PC-3 (cell line): Measurements from ENCODE around the gene ATXN7L1. TPM values are rescaled to one million over a fixed set of nuclear protein-coding genes. Genes with fewer than 3 reads are reported as not detected.

Source experiments
- ATAC-seq: fragments of 200-7000 bp; cut with Tn5 transposase; 2 replicates; pipeline ENCODE4 v1.9.1; 2020; ENCODE audit warnings: mild to moderate bottlenecking, moderate library complexity
- BruUV-seq: library from RNA; stranded (reverse); fragments of 400-500 nt; replicated peaks from 2 replicates; lab custom pipeline; 2021; lab: Mats Ljungman, UMichigan
- CTCF ChIA-PET: fragments of 300-600 bp; sonication (Branson Sonifier 250); formaldehyde crosslinking; loops from one replicate; lab custom pipeline; 2022; ENCODE audit warnings: antibody characterized with exemption; lab: Charles Lee
- POLR2A ChIA-PET: fragments of 300-600 bp; sonication (Branson Sonifier 250); formaldehyde crosslinking; loops from one replicate; lab custom pipeline; 2022; ENCODE audit warnings: antibody characterized with exemption; ENCODE audit not compliant: unreplicated experiment; lab: Charles Lee
- DNase-seq: peaks from one replicate; pipeline ENCODE4 v3.0.0-alpha.2; 2015
- H2AFZ ChIP-seq: fragments of 300-600 bp; sonication (generic); 2 replicates; pipeline ENCODE4 v1.6.0; 2016; ENCODE audit warnings: antibody characterized with exemption, low read length
- H3F3A ChIP-seq: fragments of 300-600 bp; sonication (generic); one replicate; pipeline ENCODE4 v1.6.0; 2017; ENCODE audit warnings: antibody characterized with exemption, low read length, control low read depth, mild to moderate bottlenecking; ENCODE audit not compliant: unreplicated experiment
- H3K27ac ChIP-seq: fragments of 300-600 bp; sonication (generic); 2 replicates; pipeline ENCODE4 v1.5.1; 2016; ENCODE audit warnings: mild to moderate bottlenecking, low read length
- H3K27me3 ChIP-seq: fragments of 300-600 bp; sonication (generic); 2 replicates; pipeline ENCODE4 v1.6.1; 2016; ENCODE audit warnings: low read length, mixed read lengths
- H3K36me3 ChIP-seq: fragments of 300-600 bp; sonication (generic); 2 replicates; pipeline ENCODE4 v1.6.1; 2016; ENCODE audit warnings: low read depth, mixed run types, low read length, mixed read lengths
- H3K4me1 ChIP-seq: fragments of 300-600 bp; sonication (generic); 2 replicates; pipeline ENCODE4 v1.5.1; 2016; ENCODE audit warnings: low read length; ENCODE audit not compliant: insufficient read depth
- H3K4me2 ChIP-seq: fragments of 300-600 bp; sonication (generic); 2 replicates; pipeline ENCODE4 v1.6.0; 2016; ENCODE audit warnings: low read length
- H3K4me3 ChIP-seq: fragments of 300-600 bp; sonication (generic); 2 replicates; pipeline ENCODE4 v1.5.1; 2016; ENCODE audit warnings: mild to moderate bottlenecking, low read length, mixed read lengths
- H3K79me2 ChIP-seq: fragments of 300-600 bp; sonication (generic); 2 replicates; pipeline ENCODE4 v1.6.1; 2017; ENCODE audit warnings: low read length, mixed read lengths
- H3K9ac ChIP-seq: fragments of 300-600 bp; sonication (generic); 2 replicates; pipeline ENCODE4 v1.6.0; 2016; ENCODE audit warnings: mild to moderate bottlenecking, low read length
- H3K9me2 ChIP-seq: fragments of 300-600 bp; sonication (generic); replicated peaks from 2 replicates; pipeline ENCODE4 v1.6.1; 2016; ENCODE audit warnings: mixed run types, low read length, mixed read lengths
- H3K9me3 ChIP-seq: fragments of 300-600 bp; sonication (generic); 2 replicates; pipeline ENCODE4 v1.6.1; 2016; ENCODE audit warnings: low read length, mixed read lengths
- H4K20me1 ChIP-seq: fragments of 300-600 bp; sonication (generic); 2 replicates; pipeline ENCODE4 v1.6.1; 2016; ENCODE audit warnings: low read length, mixed read lengths
- EZH2 ChIP-seq: fragments of 300-600 bp; sonication (generic); IDR thresholded peaks from one replicate; pipeline ENCODE4 v1.6.1; 2017; ENCODE audit warnings: antibody characterized with exemption, mild to moderate bottlenecking, low read length; ENCODE audit not compliant: unreplicated experiment
- EZH2phosphoT487 ChIP-seq: fragments of 300-600 bp; sonication (generic); IDR thresholded peaks from 2 replicates; pipeline ENCODE4 v1.6.1; 2018; ENCODE audit warnings: mild to moderate bottlenecking, antibody characterized with exemption, low read length, borderline replicate concordance
- intact Hi-C: fragments of 100-400 bp; cut with micrococcal nuclease; formaldehyde crosslinking; loops from 2 replicates; pipeline ENCODE4 v1.9.0; 2023
- total RNA-seq: library from RNA; depleted of rRNA; stranded (reverse); fragments of >200 nt; gene quantifications from 2 replicates; pipeline ENCODE4 v1.2.3, GENCODE V29; 2014
- TF ChIP-seq, protein P1 (sequence below): fragments of 300-600 bp; sonication (generic); conservative IDR thresholded peaks from 2 replicates; pipeline ENCODE4 v1.5.1; 2017; ENCODE audit warnings: antibody characterized with exemption, low read depth, mild to moderate bottlenecking, low read length

The ATXN7L1 gene
- total RNA-seq, 1 experiment from 2014 or later, result 16.0 TPM

DNA sequence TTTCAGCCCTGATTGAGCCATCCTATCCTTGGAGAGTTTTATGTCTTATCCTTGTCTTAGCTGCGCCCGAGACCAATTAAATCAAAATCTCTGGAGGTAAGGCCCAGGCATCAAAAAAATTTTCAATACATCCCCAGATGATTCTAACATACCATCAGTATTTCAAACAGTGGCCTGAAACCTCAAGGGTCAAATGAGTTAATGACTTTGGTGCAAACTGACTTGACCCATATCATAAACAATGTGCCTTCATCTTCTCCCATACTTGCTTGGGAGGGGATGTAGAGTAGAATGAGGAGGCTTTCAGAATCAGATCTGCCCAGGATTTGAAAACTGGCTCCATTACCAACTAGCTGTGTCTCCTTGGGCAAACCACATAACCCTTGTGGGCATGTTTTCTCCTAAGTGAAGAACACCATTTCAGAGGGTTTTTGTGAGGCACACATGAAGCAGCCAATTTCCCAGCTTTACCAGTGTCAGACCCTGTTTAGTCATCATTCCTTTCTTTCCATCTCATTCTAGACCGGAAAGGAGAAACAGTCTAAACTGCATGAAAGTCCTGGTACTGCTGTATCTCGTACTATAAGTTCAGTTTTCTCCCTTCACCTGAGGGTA is 35.7 kb upstream of the ATXN7L1 start:
- intact Hi-C loops, result no loop called here

DNA sequence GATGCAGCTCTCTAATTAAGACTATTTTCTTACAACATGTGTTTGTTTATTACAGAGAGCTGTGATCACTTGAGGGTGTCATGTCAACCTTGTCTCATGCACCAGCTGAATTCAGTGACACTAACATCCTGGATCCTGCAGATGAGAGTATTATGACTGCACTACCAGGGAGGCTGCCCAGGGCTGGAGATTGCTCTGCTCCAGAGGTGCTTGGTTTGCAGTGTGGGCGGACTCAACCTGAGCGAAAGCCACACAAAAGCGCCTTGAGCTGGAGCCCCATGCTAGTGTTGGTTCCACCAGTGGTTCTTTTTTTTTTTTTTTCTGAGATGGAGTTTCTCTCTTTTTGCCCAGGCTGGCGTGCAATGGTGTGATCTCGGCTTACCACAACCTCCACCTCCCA is 33.8 kb upstream of the ATXN7L1 start:
- no peaks in the 10 kb centered on the region for H3K4me1 ChIP-seq
- H3K9ac ChIP-seq, result no peak overlapping the region
- H3K4me2 ChIP-seq, result no peak overlapping the region
- BruUV-seq, result no TSS peak
- H3K79me2 ChIP-seq, result no peaks in the 10 kb centered on the region
- H3K36me3 ChIP-seq, result no peaks in the 10 kb centered on the region
- no peak overlapping the region for H3K4me3 ChIP-seq
- H3K27ac ChIP-seq, result no peak overlapping the region
- no peaks in the 10 kb centered on the region for H3F3A ChIP-seq
- TF ChIP-seq EZH2, result no peak
- TF ChIP-seq, protein P1, sequence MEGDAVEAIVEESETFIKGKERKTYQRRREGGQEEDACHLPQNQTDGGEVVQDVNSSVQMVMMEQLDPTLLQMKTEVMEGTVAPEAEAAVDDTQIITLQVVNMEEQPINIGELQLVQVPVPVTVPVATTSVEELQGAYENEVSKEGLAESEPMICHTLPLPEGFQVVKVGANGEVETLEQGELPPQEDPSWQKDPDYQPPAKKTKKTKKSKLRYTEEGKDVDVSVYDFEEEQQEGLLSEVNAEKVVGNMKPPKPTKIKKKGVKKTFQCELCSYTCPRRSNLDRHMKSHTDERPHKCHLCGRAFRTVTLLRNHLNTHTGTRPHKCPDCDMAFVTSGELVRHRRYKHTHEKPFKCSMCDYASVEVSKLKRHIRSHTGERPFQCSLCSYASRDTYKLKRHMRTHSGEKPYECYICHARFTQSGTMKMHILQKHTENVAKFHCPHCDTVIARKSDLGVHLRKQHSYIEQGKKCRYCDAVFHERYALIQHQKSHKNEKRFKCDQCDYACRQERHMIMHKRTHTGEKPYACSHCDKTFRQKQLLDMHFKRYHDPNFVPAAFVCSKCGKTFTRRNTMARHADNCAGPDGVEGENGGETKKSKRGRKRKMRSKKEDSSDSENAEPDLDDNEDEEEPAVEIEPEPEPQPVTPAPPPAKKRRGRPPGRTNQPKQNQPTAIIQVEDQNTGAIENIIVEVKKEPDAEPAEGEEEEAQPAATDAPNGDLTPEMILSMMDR, result no peak
- CTCF ChIA-PET, result no interaction called here
- POLR2A ChIA-PET, result no interaction called here
- no peaks in the 10 kb centered on the region for H4K20me1 ChIP-seq
- H3K9me2 ChIP-seq, result no peaks in the 10 kb centered on the region
- ATAC-seq (no peak), DNase-seq (no peak)
- no peaks in the 10 kb centered on the region for H3K27me3 ChIP-seq
- H2AFZ ChIP-seq, result no peak overlapping the region
- no peaks in the 10 kb centered on the region for H3K9me3 ChIP-seq
- intact Hi-C loops, result no loop called here

More for the DNA sequence above, 35.7 kb upstream of the ATXN7L1 start:
- Histone ChIP-seq H3K27me3 (no peaks in the 10 kb centered on the region), H3K36me3 (no peaks in the 10 kb centered on the region), H3K9me3 (no peaks in the 10 kb centered on the region), H3K4me2 (no peak overlapping the region), H3K27ac (no peak overlapping the region), H2AFZ (no peak overlapping the region), H3K9ac (no peak overlapping the region), H3K4me1 (no peaks in the 10 kb centered on the region), H3K79me2 (no peaks in the 10 kb centered on the region), H3K9me2 (no peaks in the 10 kb centered on the region), H4K20me1 (no peaks in the 10 kb centered on the region), H3F3A (no peaks in the 10 kb centered on the region), H3K4me3 (no peak overlapping the region)
- POLR2A ChIA-PET, result no interaction called here
- DNase-seq (no peak), ATAC-seq (no peak)
- CTCF ChIA-PET, result no interaction called here
- TF ChIP-seq EZH2, result no peak
- no TSS peak for BruUV-seq

DNA sequence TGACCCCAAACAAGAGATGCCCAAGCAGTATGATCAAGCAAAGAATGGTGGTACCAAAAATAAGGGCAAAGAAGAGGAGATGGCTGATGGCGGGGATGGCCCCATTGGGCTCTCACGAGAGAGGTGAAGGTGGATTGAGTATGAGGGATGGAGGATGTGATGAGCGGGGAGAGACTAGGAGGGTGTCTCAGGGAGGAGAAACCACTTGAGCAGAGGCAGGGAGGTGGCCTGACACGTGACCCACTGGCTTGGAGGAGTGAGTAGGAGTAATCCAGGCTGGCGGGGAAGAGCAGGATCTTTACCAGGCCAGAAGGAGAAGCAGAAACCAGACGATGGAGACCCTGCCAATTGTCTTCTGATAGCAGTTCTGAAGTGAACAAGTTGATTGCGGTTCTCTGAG is 33.3 kb upstream of the ATXN7L1 start:
- H3K9me2 ChIP-seq, result no peaks in the 10 kb centered on the region
- no peak overlapping the region for H3K4me3 ChIP-seq
- H3K4me1 ChIP-seq, result no peaks in the 10 kb centered on the region
- no peaks in the 10 kb centered on the region for H3F3A ChIP-seq
- DNase-seq (no peak), ATAC-seq (no peak)
- H3K9ac ChIP-seq, result no peak overlapping the region
- H3K27ac ChIP-seq, result no peak overlapping the region
- H3K9me3 ChIP-seq, result no peaks in the 10 kb centered on the region
- no peak overlapping the region for H3K4me2 ChIP-seq
- ChIA-PET CTCF (no interaction called here), POLR2A (no interaction called here)
- no peaks in the 10 kb centered on the region for H3K27me3 ChIP-seq
- TF ChIP-seq EZH2phosphoT487 (no peak), EZH2 (no peak)
- TF ChIP-seq, protein P1, result no peak
- no peaks in the 10 kb centered on the region for H3K79me2 ChIP-seq
- H2AFZ ChIP-seq, result no peak overlapping the region
- no peaks in the 10 kb centered on the region for H4K20me1 ChIP-seq
- intact Hi-C loops, result no loop called here
- H3K36me3 ChIP-seq, result no peaks in the 10 kb centered on the region
- no TSS peak for BruUV-seq
